Endometrium (tissue), 2 donors: ENCODE data around the gene PFDN1.

Experiments used
- FAIRE-seq: peaks from 2 replicates; lab custom pipeline; 2012; peaks lifted over from hg19 to GRCh38; lab: Jason Lieb, UNC
- donor health status: control.
- donor health status: control.

Gene PFDN1

DNA sequence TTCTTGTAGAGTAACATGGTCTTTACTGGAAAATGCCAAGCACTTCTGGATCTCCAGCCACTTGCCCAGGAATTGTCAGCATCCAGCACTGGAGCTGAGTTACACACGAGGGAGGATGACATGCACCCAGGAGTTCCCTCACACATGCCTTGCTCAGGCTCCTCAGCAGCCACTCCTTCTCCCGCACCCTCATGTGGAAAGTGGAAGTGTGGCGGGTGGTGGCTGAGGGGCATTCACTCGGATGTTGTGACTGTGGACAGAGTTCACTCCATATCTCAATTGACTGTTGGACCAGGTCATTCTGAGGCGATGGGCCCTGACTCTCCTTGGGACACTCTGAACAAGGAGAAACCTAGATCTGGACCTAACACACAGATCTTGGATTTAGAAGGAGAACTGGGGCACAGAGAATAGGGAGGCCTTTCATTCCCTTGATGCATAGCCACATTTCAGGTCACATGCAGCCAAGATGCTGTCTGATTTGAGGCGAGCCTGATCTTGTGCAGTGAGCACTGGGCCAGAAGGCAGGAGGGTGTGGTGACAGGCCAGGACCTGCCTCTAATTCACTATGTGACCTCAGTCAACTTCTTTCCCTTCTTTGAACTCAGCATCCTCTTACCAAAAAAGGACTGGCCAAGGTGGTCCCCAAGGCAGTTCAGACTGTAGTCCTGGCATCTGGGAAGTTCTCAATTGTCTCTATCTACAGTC lies 65.9 kb downstream of the PFDN1 start:
- FAIRE-seq = no peak

DNA sequence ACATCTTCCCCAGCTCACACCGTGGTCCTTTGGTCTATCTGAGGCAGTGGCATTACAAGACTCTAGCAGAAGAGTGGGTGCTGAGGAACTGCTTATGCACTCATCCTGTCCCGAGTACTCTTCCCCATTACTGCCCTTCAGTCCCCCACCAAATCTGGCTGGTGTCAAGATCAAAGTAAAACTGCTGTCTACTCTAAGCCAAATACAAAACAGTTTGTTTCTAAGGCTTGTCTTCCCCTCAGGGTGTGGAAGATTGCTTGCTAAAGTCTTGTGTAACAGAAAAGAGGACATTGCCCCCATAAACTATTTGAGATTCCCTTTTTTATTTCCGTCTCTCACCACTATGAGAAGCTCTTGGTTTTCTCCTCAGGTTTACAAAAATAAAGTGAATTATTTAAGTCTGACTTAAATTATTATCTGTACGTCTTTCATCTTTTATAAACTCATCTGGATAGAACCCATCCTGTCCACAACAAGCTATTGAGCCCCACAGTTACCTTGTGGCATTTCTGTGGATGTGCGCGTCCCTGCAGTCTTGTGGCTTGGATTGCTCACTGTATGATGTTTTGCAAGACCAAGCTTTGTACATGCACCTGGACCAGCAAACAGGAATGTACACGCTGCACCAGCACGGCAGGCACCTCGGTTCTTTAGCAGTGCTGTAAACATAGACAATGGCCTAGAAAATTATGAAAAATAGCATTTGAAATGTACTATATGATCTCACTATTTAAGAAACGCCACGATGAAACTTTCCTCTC lies 66.9 kb downstream of the PFDN1 start:
- FAIRE-seq = no peak

GRCh38 chr5:140234377-140234989 lies 68.4 kb downstream of the PFDN1 start:
- no peak for FAIRE-seq

DNA sequence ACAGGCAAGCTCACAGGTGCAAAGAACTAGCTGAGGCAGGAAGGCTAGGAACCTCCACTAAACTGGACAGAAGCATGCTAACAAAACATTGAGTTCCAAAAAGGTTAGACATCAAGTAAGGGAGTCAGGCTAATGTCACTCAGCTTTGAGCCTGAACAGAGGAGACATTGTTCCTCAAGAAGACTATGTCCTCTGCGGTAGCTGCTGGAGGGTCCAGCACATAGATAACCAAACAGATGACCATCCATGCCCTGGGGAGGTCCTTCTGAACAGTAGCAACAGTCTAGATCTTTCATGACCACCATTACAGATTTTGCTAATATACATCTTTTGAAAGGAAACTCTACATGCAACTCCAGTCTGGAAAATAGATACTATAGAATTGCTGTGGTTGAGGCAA lies 70.2 kb downstream of the PFDN1 start:
- FAIRE-seq = no peak

- FAIRE-seq = no peak
These were observed 72.5 kb downstream of the PFDN1 start for GRCh38 chr5:140230373-140230772.

GRCh38 chr5:140228364-140228837 lies 74.5 kb downstream of the PFDN1 start:
- FAIRE-seq = no peak

GRCh38 chr5:140227046-140227445 lies 75.9 kb downstream of the PFDN1 start:
- FAIRE-seq = no peak

- no peak for FAIRE-seq
These were observed 77.5 kb downstream of the PFDN1 start for GRCh38 chr5:140225396-140225795.

- FAIRE-seq = no peak
These were observed 78.2 kb downstream of the PFDN1 start for GRCh38 chr5:140224658-140225057.

DNA sequence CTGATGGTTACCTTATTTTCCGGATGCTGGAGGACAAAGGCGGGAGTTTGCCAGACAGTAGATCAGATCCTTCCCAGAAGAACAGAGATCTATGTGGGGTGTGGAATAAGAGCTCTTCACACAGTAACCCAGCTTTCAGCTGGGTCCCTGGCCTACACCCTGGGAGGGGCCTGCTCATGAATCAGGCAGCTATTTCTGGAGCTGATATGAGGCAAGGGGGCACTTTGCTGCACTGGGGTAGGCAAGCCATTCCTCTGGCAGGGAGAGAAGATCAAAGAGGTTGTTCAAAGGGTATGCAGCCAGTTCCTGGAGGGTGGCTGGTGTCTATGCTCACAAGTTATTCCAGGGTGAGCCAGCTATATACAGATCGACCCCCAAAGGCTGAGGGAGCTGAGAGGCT lies 79.3 kb downstream of the PFDN1 start:
- no peak for FAIRE-seq

- no peak for FAIRE-seq
These were observed 80.5 kb downstream of the PFDN1 start for GRCh38 chr5:140222416-140222815.

GRCh38 chr5:140221697-140222223 lies 81.1 kb downstream of the PFDN1 start:
- no peak for FAIRE-seq

- no peak for FAIRE-seq
These were observed 82.2 kb downstream of the PFDN1 start for GRCh38 chr5:140220698-140221064.

GRCh38 chr5:140220032-140220697 lies 82.7 kb downstream of the PFDN1 start:
- no peak for FAIRE-seq

DNA sequence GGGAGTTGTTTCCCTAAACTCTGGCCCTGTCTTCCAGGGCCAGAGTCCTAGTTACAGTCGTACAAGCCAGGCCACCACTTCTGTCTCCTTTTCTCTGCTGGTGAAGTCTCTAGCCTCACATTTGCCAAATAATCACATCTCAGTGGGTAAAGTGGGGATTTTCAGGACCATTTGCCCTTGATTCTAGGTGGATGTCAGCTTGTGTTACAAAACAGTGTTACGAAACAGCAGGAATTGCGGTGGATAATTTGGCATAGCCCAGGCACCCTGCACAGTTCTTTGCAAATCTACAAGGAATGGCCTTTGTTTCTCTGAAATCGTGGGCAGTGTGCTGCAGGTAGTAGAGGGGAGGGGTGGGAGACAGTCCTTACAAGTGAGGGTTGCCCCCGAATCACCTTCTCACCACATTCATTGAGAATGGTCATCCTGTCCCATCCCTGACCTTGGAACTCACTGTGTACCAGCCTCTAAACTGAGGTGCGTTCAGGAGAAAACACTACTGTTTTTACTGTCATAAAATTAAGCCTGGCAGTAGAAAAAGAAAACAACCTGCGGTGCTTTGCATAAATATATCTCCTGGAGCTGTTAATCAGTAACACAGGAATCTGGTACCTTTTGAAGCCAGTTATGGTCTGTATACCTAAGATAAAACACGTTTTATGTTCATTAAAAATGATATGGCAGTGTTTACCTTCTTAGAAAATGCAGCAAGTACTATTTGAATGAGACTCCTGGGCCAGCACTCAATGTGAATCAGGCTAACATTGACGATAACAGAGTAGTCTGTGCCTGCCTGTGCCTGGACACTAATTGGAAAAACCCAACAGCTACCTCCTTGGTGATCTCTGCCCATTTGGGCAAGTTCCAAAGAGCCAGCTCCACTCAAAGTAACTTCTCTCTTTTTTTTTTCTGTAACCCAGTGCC lies 83.6 kb downstream of the PFDN1 start:
- FAIRE-seq = no peak

- FAIRE-seq = no peak
These were observed 85.4 kb downstream of the PFDN1 start for GRCh38 chr5:140217299-140218026.

- FAIRE-seq = no peak
These were observed 86.3 kb downstream of the PFDN1 start for GRCh38 chr5:140216478-140217074.

- FAIRE-seq = no peak
These were observed 87.6 kb downstream of the PFDN1 start for GRCh38 chr5:140215276-140215675.

DNA sequence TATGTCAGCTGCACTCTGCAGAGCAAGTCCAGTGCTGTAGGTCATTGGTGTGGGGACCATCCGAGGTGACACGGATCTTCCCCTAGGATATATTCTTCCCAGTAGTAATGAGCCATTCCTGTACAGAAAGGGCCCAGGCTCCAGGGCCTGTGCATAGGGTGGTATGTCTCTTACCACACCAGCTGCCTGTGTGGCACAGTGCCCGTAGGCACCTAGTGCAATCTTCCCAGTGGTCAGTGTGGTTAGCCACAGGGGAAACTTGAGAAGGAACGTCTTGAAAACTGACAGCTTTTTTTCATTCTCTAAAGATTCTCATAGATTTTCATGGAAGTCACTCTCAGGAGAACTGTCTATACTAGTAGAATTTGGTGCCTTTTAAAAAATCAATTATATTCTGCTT lies 88.1 kb downstream of the PFDN1 start:
- no peak for FAIRE-seq

DNA sequence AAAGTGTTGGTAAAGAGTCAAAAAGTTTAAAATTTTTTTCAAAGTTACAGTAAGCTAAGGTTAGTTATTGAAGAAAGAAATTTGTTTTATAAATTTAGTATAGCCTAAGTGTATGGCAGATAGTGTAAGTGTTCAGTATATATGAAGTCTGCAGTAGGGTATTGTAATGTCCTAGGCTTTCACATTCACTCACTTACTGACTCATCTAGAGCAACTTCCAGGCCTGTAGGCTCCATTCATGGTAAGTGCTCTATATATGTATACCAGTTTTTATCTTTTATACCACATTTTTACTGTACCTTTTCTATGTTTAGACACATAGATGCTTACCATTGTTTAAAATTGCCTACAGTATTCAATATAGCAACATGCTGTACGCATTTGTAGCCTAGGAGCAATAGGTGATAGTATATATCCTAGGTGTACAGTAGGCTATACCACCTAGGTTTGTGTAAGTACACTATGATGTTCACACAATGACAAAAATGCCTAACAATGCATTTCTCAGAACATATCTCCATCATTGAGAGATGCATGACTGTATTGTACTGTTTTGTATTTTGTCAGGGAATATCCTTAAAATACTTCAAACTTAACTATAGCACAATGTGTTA lies 89.4 kb downstream of the PFDN1 start:
- no peak for FAIRE-seq
